Loucy (cell line): ENCODE data around the gene LAMC3.

Experiments
- H2AFZ ChIP-seq: fragments of 200-600 bp; sonication (generic); 2 replicates; pipeline ENCODE4 v1.6.0; 2016; ENCODE audit warnings: antibody characterized with exemption, mild to moderate bottlenecking, low read length, moderate library complexity
- H3F3A ChIP-seq: fragments of 200-600 bp; 2 replicates; pipeline ENCODE4 v1.6.0; 2016; ENCODE audit warnings: antibody characterized with exemption, low read depth, mild to moderate bottlenecking
- H3K27me3 ChIP-seq: fragments of 200-600 bp; sonication (generic); 2 replicates; pipeline ENCODE4 v1.6.1; 2014; ENCODE audit warnings: low read length, mild to moderate bottlenecking; ENCODE audit not compliant: insufficient read depth, poor library complexity, severe bottlenecking
- H3K36me3 ChIP-seq: fragments of 200-600 bp; sonication (generic); 2 replicates; pipeline ENCODE4 v1.6.1; 2016; ENCODE audit warnings: low read length; ENCODE audit not compliant: insufficient read depth
- H3K4me1 ChIP-seq: fragments of 200-600 bp; sonication (generic); 2 replicates; pipeline ENCODE4 v1.5.1; 2014; ENCODE audit warnings: low read length, mild to moderate bottlenecking; ENCODE audit not compliant: insufficient read depth, poor library complexity, severe bottlenecking
- H3K4me2 ChIP-seq: fragments of 200-600 bp; sonication (generic); 2 replicates; pipeline ENCODE4 v1.6.0; 2014; ENCODE audit warnings: antibody characterized with exemption, low read length, low read depth, mild to moderate bottlenecking; ENCODE audit not compliant: poor library complexity, severe bottlenecking
- H3K4me3 ChIP-seq: fragments of 200-600 bp; sonication (generic); 2 replicates; pipeline ENCODE4 v1.5.1; 2014; ENCODE audit warnings: low read length, mild to moderate bottlenecking, mixed read lengths; ENCODE audit not compliant: poor library complexity, severe bottlenecking
- H3K79me2 ChIP-seq: fragments of 200-600 bp; sonication (generic); 2 replicates; pipeline ENCODE4 v1.6.1; 2014; ENCODE audit warnings: low read length; ENCODE audit not compliant: insufficient read depth
- H3K9ac ChIP-seq: fragments of 200-600 bp; sonication (generic); 2 replicates; pipeline ENCODE4 v1.6.0; 2014; ENCODE audit warnings: mild to moderate bottlenecking, low read depth, low read length, moderate library complexity; ENCODE audit not compliant: poor library complexity, severe bottlenecking
- H3K9me2 ChIP-seq: fragments of 200-600 bp; sonication (generic); replicated peaks from 2 replicates; pipeline ENCODE4 v1.6.1; 2016; ENCODE audit warnings: low read depth, low read length, mixed read lengths
- H3K9me3 ChIP-seq: fragments of 200-600 bp; sonication (generic); 2 replicates; pipeline ENCODE4 v1.6.1; 2014; ENCODE audit warnings: mild to moderate bottlenecking, antibody characterized with exemption, low read length, low read depth; ENCODE audit not compliant: insufficient read depth
- H4K20me1 ChIP-seq: fragments of 200-600 bp; sonication (generic); 2 replicates; pipeline ENCODE4 v1.6.0; 2014; ENCODE audit warnings: antibody characterized with exemption, low read length, mild to moderate bottlenecking; ENCODE audit not compliant: insufficient read depth, poor library complexity, severe bottlenecking
- EZH2phosphoT487 ChIP-seq: fragments of 200-600 bp; IDR thresholded peaks from 2 replicates; pipeline ENCODE4 v1.6.1; 2018; ENCODE audit warnings: antibody characterized with exemption, mild to moderate bottlenecking, moderate library complexity, borderline replicate concordance
- TF ChIP-seq, protein P1 (sequence below): fragments of 200-600 bp; sonication (generic); conservative IDR thresholded peaks from 2 replicates; pipeline ENCODE4 v1.5.1; 2014; ENCODE audit warnings: mild to moderate bottlenecking, antibody characterized with exemption, low read length

The LAMC3 gene

DNA sequence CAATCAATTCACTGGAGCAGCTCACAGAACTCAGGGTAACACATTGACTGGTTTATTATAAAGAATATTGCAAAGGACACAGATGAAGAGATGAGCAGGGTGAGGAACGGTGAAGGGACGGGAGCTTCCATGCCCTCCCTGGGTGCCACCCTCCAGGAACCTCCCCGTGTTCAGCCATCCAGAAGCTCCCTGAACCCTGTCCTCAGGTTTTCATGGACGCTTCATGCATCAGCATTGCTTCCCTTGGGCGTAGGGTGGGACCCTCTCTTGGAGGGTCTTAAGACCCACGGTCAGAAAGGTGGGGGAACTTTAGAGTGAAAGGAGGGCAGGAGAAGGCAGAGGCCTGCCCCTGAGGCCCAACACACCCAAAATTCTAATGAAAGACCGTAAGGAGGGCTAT is 12.8 kb downstream of the LAMC3 start:
- Histone ChIP-seq H3K4me1 (no peaks in the 10 kb centered on the region), H3K27me3 (no peaks in the 10 kb centered on the region), H3K9me2 (no peaks in the 10 kb centered on the region), H3F3A (no peaks in the 10 kb centered on the region), H2AFZ (no peak overlapping the region), H3K9ac (no peak overlapping the region), H4K20me1 (no peaks in the 10 kb centered on the region), H3K36me3 (no peaks in the 10 kb centered on the region), H3K4me2 (no peak overlapping the region), H3K4me3 (no peak overlapping the region), H3K79me2 (no peaks in the 10 kb centered on the region), H3K9me3 (no peaks in the 10 kb centered on the region)
- TF ChIP-seq EZH2phosphoT487 = no peak
- TF ChIP-seq, protein P1, sequence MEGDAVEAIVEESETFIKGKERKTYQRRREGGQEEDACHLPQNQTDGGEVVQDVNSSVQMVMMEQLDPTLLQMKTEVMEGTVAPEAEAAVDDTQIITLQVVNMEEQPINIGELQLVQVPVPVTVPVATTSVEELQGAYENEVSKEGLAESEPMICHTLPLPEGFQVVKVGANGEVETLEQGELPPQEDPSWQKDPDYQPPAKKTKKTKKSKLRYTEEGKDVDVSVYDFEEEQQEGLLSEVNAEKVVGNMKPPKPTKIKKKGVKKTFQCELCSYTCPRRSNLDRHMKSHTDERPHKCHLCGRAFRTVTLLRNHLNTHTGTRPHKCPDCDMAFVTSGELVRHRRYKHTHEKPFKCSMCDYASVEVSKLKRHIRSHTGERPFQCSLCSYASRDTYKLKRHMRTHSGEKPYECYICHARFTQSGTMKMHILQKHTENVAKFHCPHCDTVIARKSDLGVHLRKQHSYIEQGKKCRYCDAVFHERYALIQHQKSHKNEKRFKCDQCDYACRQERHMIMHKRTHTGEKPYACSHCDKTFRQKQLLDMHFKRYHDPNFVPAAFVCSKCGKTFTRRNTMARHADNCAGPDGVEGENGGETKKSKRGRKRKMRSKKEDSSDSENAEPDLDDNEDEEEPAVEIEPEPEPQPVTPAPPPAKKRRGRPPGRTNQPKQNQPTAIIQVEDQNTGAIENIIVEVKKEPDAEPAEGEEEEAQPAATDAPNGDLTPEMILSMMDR = no peak

DNA sequence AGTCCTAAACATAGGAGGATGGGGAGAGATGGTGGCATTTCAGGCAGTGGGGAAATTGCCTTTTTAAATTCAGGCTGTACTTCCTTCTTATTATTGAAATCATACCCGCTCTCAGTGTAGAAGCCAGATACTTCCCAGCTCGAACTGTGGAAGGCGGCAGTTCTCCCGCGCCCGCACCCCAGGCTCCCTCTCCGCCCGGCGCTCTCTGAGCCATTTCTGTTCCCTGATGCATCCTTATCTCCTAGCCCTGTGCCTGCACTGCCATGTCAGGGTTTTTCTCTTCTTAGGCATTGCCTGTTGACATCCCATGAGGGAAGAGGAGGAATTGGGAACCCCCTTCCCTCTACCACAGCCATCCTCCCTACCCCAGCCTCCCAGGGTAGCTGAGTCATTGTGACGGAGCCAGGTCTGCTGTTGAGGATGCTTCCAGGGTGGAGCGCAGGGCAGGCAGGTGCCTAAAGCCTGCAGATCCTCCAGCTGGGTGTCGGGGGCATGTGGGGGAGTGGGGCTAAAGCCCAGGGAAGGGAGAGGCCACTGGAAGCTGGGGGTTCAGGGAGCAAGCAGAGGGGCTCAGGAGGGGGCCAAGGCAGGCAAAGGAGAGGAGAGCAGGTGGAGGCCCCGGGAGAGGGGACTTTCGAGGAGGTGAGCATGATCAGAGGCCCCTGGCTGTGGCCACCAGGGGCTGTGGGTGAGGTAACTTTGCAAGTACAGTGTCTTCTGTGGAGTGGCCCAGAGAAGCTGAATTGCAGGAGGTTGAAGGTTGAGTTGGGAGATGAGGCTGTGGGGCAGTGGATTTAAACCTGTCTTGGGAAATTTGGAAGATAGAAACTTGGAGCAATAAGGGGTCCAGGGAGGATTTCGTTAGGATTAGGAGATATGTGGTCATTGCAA is 16.2 kb downstream of the LAMC3 start:
- TF ChIP-seq EZH2phosphoT487 = no peak
- TF ChIP-seq, protein P1 = no peak
- no peak overlapping the region for H3K4me2 ChIP-seq
- no peaks in the 10 kb centered on the region for H3K36me3 ChIP-seq
- no peak overlapping the region for H2AFZ ChIP-seq
- no peak overlapping the region for H3K4me3 ChIP-seq
- no peaks in the 10 kb centered on the region for H3F3A ChIP-seq
- no peaks in the 10 kb centered on the region for H3K79me2 ChIP-seq
- H4K20me1 ChIP-seq = no peaks in the 10 kb centered on the region
- no peaks in the 10 kb centered on the region for H3K27me3 ChIP-seq
- no peaks in the 10 kb centered on the region for H3K4me1 ChIP-seq
- no peaks in the 10 kb centered on the region for H3K9me3 ChIP-seq
- no peaks in the 10 kb centered on the region for H3K9me2 ChIP-seq
- no peak overlapping the region for H3K9ac ChIP-seq

- Histone ChIP-seq H3K4me3 (no peak overlapping the region), H3K36me3 (no peaks in the 10 kb centered on the region), H3K4me1 (no peaks in the 10 kb centered on the region), H3K4me2 (no peak overlapping the region), H2AFZ (no peak overlapping the region), H3K9me2 (no peaks in the 10 kb centered on the region), H3K79me2 (no peaks in the 10 kb centered on the region), H3K9ac (no peak overlapping the region), H3F3A (no peaks in the 10 kb centered on the region), H3K9me3 (no peaks in the 10 kb centered on the region), H4K20me1 (no peaks in the 10 kb centered on the region), H3K27me3 (no peaks in the 10 kb centered on the region)
- no peak for TF ChIP-seq EZH2phosphoT487
- TF ChIP-seq, protein P1 = no peak
These were observed 17.2 kb downstream of the LAMC3 start for GRCh38 chr9:131025953-131026858.
